Osteocyte (in vitro differentiated cells): ENCODE measurements around the gene DEPDC5. TPM values are rescaled to one million over a fixed set of nuclear protein-coding genes. Genes with fewer than 3 reads are reported as not detected.
"Not testable (repeated sequence)": the region's sequence is repeated elsewhere in the genome, so short reads cannot be mapped to it uniquely, and the experiment has no call there.

Experiments
- DNase-seq: peaks from one replicate; pipeline ENCODE4 v3.0.0; 2021; ENCODE audit warnings: mixed read lengths; ENCODE audit not compliant: unreplicated experiment; ENCODE audit errors: extremely low spot score
- H3K27ac Mint-ChIP-seq: one replicate; pipeline ENCODE4 v1.8.0; 2021; ENCODE audit warnings: mild to moderate bottlenecking, mixed read lengths; ENCODE audit not compliant: unreplicated experiment
- H3K27me3 Mint-ChIP-seq: one replicate; pipeline ENCODE4 v1.8.0; 2021; ENCODE audit warnings: mixed read lengths; ENCODE audit not compliant: unreplicated experiment
- H3K36me3 Mint-ChIP-seq: one replicate; pipeline ENCODE4 v1.8.0; 2021; ENCODE audit warnings: mixed read lengths; ENCODE audit not compliant: unreplicated experiment
- H3K4me1 Mint-ChIP-seq: one replicate; pipeline ENCODE4 v1.8.0; 2021; ENCODE audit warnings: mixed read lengths; ENCODE audit not compliant: unreplicated experiment
- H3K4me3 Mint-ChIP-seq: one replicate; pipeline ENCODE4 v1.8.0; 2021; ENCODE audit warnings: mild to moderate bottlenecking, moderate library complexity, mixed read lengths; ENCODE audit not compliant: unreplicated experiment
- H3K9me3 Mint-ChIP-seq: one replicate; pipeline ENCODE4 v1.8.0; 2021; ENCODE audit warnings: mixed read lengths; ENCODE audit not compliant: unreplicated experiment
- total RNA-seq: library from RNA; stranded (reverse); gene quantifications from 2 replicates; pipeline ENCODE4 v1.2.1, GENCODE V29; 2021
- TF ChIP-seq, protein P1 (sequence below): fragments of 200-600 bp; sonication (generic); IDR thresholded peaks from 2 replicates; pipeline ENCODE4 v1.5.0; 2021; ENCODE audit warnings: antibody characterized with exemption, mild to moderate bottlenecking, moderate library complexity

The DEPDC5 gene
- total RNA-seq, 1 donor from 2014 or later = 30.7 TPM

DNA sequence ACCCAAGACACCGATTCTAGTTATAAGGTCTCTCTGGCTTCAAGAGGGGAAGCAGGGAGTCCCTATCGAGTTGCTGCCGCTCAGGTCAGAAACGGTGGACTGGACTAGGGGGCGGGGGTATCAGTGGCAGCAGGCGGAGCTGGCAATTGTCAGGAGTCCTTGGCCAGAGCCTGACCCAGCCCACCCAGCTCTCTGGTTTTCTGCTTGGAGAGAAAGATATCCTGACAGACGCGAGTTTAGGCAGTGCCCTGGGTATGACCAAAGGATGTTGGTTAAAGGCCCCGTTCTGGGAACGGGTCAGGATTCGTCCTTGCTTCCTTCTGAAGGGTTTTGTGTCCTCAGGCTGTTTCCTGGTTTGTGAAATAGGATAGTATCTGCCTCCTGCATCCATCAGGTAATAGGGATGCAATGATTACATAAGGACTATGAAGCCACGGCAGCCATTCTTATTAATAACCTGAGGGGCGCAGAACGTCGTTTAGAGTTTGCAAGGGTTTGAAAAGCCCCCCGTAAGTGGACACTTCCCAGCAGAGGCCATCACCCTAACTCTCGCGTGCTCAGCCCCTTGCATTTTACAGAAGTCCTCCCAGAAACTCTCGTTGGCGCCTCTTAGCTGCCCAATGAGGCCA is 700 bp upstream of the DEPDC5 start:
- no peak for DNase-seq

DNA sequence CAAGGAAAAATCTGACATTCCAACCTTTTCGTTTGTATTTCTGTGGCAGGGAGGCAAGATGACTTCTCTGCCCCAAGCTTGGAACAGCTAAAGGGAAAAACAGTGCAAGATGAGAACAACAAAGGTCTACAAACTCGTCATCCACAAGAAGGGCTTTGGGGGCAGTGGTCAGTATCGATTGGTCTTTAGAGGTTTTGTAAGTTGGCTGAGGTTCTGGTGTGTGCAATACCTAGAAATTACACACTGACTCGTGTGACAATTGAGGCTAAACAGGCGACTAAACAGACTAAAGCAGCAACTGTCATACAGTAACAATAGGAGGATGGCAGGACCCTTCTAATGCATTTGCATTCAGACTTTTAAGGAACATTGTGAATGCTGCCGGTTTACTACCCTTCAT is 994 bp downstream of the DEPDC5 start:
- TF ChIP-seq, protein P1, sequence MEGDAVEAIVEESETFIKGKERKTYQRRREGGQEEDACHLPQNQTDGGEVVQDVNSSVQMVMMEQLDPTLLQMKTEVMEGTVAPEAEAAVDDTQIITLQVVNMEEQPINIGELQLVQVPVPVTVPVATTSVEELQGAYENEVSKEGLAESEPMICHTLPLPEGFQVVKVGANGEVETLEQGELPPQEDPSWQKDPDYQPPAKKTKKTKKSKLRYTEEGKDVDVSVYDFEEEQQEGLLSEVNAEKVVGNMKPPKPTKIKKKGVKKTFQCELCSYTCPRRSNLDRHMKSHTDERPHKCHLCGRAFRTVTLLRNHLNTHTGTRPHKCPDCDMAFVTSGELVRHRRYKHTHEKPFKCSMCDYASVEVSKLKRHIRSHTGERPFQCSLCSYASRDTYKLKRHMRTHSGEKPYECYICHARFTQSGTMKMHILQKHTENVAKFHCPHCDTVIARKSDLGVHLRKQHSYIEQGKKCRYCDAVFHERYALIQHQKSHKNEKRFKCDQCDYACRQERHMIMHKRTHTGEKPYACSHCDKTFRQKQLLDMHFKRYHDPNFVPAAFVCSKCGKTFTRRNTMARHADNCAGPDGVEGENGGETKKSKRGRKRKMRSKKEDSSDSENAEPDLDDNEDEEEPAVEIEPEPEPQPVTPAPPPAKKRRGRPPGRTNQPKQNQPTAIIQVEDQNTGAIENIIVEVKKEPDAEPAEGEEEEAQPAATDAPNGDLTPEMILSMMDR = no peak
- H3K4me1 Mint-ChIP-seq = peaks cover 32% of the 10 kb centered on the region
- no peaks in the 10 kb centered on the region for H3K9me3 Mint-ChIP-seq
- DNase-seq = no peak
- peak overlapping the region; percentile 92 for H3K4me3 Mint-ChIP-seq
- peaks cover 2% of the 10 kb centered on the region for H3K36me3 Mint-ChIP-seq
- H3K27ac Mint-ChIP-seq = peak overlapping the region; percentile 100
- H3K27me3 Mint-ChIP-seq = no peaks in the 10 kb centered on the region

More for the DNA sequence above, 700 bp upstream of the DEPDC5 start:
- H3K27me3 Mint-ChIP-seq = no peaks in the 10 kb centered on the region
- H3K27ac Mint-ChIP-seq = peak overlapping the region; percentile 100
- TF ChIP-seq, protein P1 = no peak
- peaks cover 42% of the 10 kb centered on the region for H3K4me1 Mint-ChIP-seq
- no peaks in the 10 kb centered on the region for H3K36me3 Mint-ChIP-seq
- no peaks in the 10 kb centered on the region for H3K9me3 Mint-ChIP-seq
- H3K4me3 Mint-ChIP-seq = peak overlapping the region; percentile 92

DNA sequence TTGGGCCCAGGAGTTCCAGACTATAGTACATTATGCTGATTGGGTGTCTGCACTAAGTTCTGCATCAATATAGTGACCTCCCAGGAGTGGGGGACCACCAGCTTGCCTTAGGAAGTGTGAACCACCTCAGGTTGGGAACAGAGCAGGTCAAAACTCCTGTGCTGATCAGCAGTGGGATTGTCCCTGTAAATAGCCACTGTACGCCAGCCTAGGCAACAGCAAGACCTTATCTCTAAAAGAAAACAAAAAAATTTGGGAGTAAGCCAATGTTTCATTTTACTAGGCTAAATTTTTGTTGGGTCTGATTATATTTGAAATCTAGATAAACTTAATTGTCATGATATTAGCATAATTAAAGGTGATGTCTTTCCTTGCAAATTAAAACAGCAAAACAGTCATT is 3.4 kb downstream of the DEPDC5 start:
- DNase-seq = no peak
- Mint-ChIP-seq H3K36me3 (peaks cover 13% of the 10 kb centered on the region), H3K4me3 (no peak overlapping the region), H3K27ac (no peak overlapping the region), H3K27me3 (no peaks in the 10 kb centered on the region), H3K4me1 (peaks cover 22% of the 10 kb centered on the region), H3K9me3 (no peaks in the 10 kb centered on the region)
- TF ChIP-seq, protein P1 = no peak

- not testable (repeated sequence) for H3K4me3 Mint-ChIP-seq, H3K27me3 Mint-ChIP-seq, DNase-seq, H3K27ac Mint-ChIP-seq, H3K9me3 Mint-ChIP-seq
- Mint-ChIP-seq H3K4me1 (peaks cover 11% of the 10 kb centered on the region), H3K36me3 (peaks cover 15% of the 10 kb centered on the region)
Observed at GRCh38 chr22:31758860-31759259, 5.0 kb downstream of the DEPDC5 start.

- no peaks in the 10 kb centered on the region for H3K27me3 Mint-ChIP-seq
- TF ChIP-seq, protein P1 = no peak
- H3K4me3 Mint-ChIP-seq = no peak overlapping the region
- H3K27ac Mint-ChIP-seq = no peak overlapping the region
- H3K36me3 Mint-ChIP-seq = peaks cover 41% of the 10 kb centered on the region
- no peak for DNase-seq
- H3K4me1 Mint-ChIP-seq = no peaks in the 10 kb centered on the region
- no peaks in the 10 kb centered on the region for H3K9me3 Mint-ChIP-seq
Observed at GRCh38 chr22:31764785-31765184, 11.0 kb downstream of the DEPDC5 start.
